Neural cell (in vitro differentiated cells): Measurements from ENCODE around the gene CPXM2.

ENCODE experiments used
- CTCF ChIP-seq: fragments of 450-650 bp; IDR thresholded peaks from 2 replicates; pipeline ENCODE4 v1.5.1; 2014; ENCODE audit warnings: antibody characterized with exemption, mild to moderate bottlenecking, moderate library complexity; ENCODE audit not compliant: poor library complexity, severe bottlenecking
- EP300 ChIP-seq: fragments of 450-650 bp; conservative IDR thresholded peaks from 2 replicates; pipeline ENCODE4 v1.6.1; 2014; ENCODE audit warnings: antibody characterized with exemption, mild to moderate bottlenecking, moderate library complexity; ENCODE audit not compliant: poor library complexity, severe bottlenecking
- EZH2 ChIP-seq: fragments of 200-600, 300-800 bp; shearing (Covaris generic), sonication (generic); IDR thresholded peaks from 2 replicates; pipeline ENCODE4 v1.6.1; 2014; ENCODE audit warnings: antibody characterized with exemption, low read length, borderline replicate concordance, mild to moderate bottlenecking; ENCODE audit not compliant: insufficient read depth, poor library complexity, severe bottlenecking
- POLR2AphosphoS5 ChIP-seq: IDR thresholded peaks from 2 replicates; pipeline ENCODE4 v1.6.1; 2012
- SMC3 ChIP-seq: fragments of 450-650 bp; conservative IDR thresholded peaks from 2 replicates; pipeline ENCODE4 v1.6.1; 2014; ENCODE audit warnings: antibody characterized with exemption, mild to moderate bottlenecking, moderate library complexity; ENCODE audit not compliant: poor library complexity

- TF ChIP-seq EZH2 (no peak), CTCF (no peak), POLR2AphosphoS5 (no peak), SMC3 (no peak), EP300 (no peak)
These were observed 130.6 kb downstream of the CPXM2 start for GRCh38 chr10:123761038-123761428.
